Hepatocyte (in vitro differentiated cells): Measurements from ENCODE around the gene JADE1. TPM values are rescaled to one million over a fixed set of nuclear protein-coding genes. Genes with fewer than 3 reads are reported as not detected.

ENCODE experiments used
- DNase-seq: peaks from one replicate; pipeline ENCODE4 v3.0.0-alpha.2; 2016; ENCODE audit warnings: low spot score
- H2AFZ ChIP-seq: fragments of 200-600 bp; sonication (generic); 2 replicates; pipeline ENCODE4 v1.6.0; 2016; ENCODE audit warnings: antibody characterized with exemption, mild to moderate bottlenecking
- H3K27ac ChIP-seq: fragments of 200-600 bp; sonication (generic); 2 replicates; pipeline ENCODE4 v1.5.1; 2016; ENCODE audit warnings: mild to moderate bottlenecking
- H3K27me3 ChIP-seq: fragments of 200-600 bp; sonication (generic); 2 replicates; pipeline ENCODE4 v1.6.1; 2016
- H3K36me3 ChIP-seq: fragments of 200-600 bp; sonication (generic); replicated peaks from 2 replicates; pipeline ENCODE4 v1.5.1; 2016; ENCODE audit warnings: low read depth; ENCODE audit not compliant: insufficient read depth
- H3K4me1 ChIP-seq: fragments of 200-600 bp; sonication (generic); 2 replicates; pipeline ENCODE4 v1.5.1; 2016; ENCODE audit warnings: mild to moderate bottlenecking, moderate library complexity; ENCODE audit not compliant: insufficient read depth
- H3K4me2 ChIP-seq: fragments of 200-600 bp; sonication (generic); 2 replicates; pipeline ENCODE4 v1.6.0; 2016
- H3K4me3 ChIP-seq: fragments of 200-600 bp; sonication (generic); 2 replicates; pipeline ENCODE4 v1.5.1; 2016; ENCODE audit warnings: mild to moderate bottlenecking
- H3K79me2 ChIP-seq: fragments of 200-600 bp; sonication (generic); 2 replicates; pipeline ENCODE4 v1.6.0; 2017; ENCODE audit warnings: mild to moderate bottlenecking
- H3K9me2 ChIP-seq: fragments of 200-600 bp; sonication (generic); replicated peaks from 2 replicates; pipeline ENCODE4 v1.6.0; 2017; ENCODE audit warnings: mild to moderate bottlenecking; ENCODE audit not compliant: insufficient read depth
- H3K9me3 ChIP-seq: fragments of 200-600 bp; sonication (generic); 2 replicates; pipeline ENCODE4 v1.5.1; 2016; ENCODE audit warnings: low read depth, mild to moderate bottlenecking
- H4K20me1 ChIP-seq: fragments of 200-600 bp; sonication (generic); 2 replicates; pipeline ENCODE4 v1.6.0; 2016; ENCODE audit warnings: mild to moderate bottlenecking; ENCODE audit not compliant: insufficient read depth, poor library complexity, severe bottlenecking
- EZH2 ChIP-seq: fragments of 200-600 bp; sonication (generic); IDR thresholded peaks from 2 replicates; pipeline ENCODE4 v1.6.1; 2016; ENCODE audit warnings: antibody characterized with exemption, mild to moderate bottlenecking, borderline replicate concordance
- EZH2phosphoT487 ChIP-seq: fragments of 200-600 bp; sonication (generic); IDR thresholded peaks from one replicate; pipeline ENCODE4 v1.6.1; 2018; ENCODE audit warnings: antibody characterized with exemption, mild to moderate bottlenecking, low read depth, moderate library complexity; ENCODE audit not compliant: unreplicated experiment, severe bottlenecking
- WGBS: methylation state at CpG from one replicate; pipeline ENCODE4 v1.1.6; 2016; ENCODE audit warnings: low lambda C conversion rate; ENCODE audit errors: missing lambda C conversion rate; 5-methylcytosine and 5-hydroxymethylcytosine counted together
- polyA plus RNA-seq: library from polyadenylated mRNA; unstranded; fragments of >200 nt; fragmentation: Nextera tagmentation; extraction: Ambion mirVana; gene quantifications from 2 replicates; pipeline ENCODE4 v1.2.1, GENCODE V29; 2016
- total RNA-seq: library from RNA; depleted of rRNA; stranded (reverse); fragments of >200 nt; gene quantifications from 2 replicates; pipeline ENCODE4 v1.2.3, GENCODE V29; 2014
- TF ChIP-seq, protein P1 (sequence below): fragments of 200-600 bp; sonication (generic); IDR thresholded peaks from 2 replicates; pipeline ENCODE4 v1.5.1; 2016; ENCODE audit warnings: antibody characterized with exemption, mild to moderate bottlenecking; ENCODE audit not compliant: poor library complexity

The JADE1 gene
- total and polyA plus RNA-seq, 2 experiments from 2014 or later, result 21.0 to 27.7 TPM

DNA sequence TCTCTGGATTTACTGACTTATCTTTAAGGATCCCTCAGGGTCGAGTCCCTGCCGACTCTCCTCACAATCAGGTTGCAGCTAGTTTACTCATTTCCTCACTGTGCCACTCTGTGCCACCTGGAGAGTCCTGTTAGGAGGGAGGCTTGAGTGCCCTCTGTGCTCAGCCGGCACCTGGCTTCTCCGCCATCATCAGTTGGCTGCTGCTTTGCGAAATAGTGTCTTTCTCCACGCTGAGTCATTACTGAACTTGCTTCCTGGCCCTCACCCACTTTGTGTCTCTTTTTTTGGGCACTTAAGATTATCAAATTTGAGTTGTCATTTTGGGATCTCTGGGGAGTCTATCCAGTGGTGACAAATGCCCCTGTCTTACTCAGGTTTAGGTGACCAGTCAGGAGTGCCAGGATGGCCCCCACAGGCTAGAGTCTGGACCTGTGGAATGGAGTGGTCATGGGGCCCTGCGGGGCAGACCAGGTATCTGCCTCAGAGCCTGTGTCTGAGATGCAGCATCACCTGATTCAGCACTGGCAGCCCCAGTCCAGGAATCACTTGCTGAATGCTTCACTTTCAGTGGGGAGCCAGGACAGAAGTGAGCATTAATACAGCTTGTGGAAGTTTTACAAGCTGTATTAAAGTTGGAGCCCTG lies 37.7 kb downstream of the JADE1 start:
- TF ChIP-seq, protein P1, sequence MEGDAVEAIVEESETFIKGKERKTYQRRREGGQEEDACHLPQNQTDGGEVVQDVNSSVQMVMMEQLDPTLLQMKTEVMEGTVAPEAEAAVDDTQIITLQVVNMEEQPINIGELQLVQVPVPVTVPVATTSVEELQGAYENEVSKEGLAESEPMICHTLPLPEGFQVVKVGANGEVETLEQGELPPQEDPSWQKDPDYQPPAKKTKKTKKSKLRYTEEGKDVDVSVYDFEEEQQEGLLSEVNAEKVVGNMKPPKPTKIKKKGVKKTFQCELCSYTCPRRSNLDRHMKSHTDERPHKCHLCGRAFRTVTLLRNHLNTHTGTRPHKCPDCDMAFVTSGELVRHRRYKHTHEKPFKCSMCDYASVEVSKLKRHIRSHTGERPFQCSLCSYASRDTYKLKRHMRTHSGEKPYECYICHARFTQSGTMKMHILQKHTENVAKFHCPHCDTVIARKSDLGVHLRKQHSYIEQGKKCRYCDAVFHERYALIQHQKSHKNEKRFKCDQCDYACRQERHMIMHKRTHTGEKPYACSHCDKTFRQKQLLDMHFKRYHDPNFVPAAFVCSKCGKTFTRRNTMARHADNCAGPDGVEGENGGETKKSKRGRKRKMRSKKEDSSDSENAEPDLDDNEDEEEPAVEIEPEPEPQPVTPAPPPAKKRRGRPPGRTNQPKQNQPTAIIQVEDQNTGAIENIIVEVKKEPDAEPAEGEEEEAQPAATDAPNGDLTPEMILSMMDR, result no peak
- TF ChIP-seq EZH2 (no peak), EZH2phosphoT487 (no peak)
- WGBS, result 88% methylated on average over 7 of the region's 7 CpGs
- no peaks in the 10 kb centered on the region for H3K27me3 ChIP-seq
- H3K27ac ChIP-seq, result no peak overlapping the region
- no peaks in the 10 kb centered on the region for H3K9me3 ChIP-seq
- H3K9me2 ChIP-seq, result no peaks in the 10 kb centered on the region
- no peaks in the 10 kb centered on the region for H3K36me3 ChIP-seq
- peaks cover 21% of the 10 kb centered on the region for H3K79me2 ChIP-seq
- H3K4me3 ChIP-seq, result no peak overlapping the region
- H2AFZ ChIP-seq, result no peak overlapping the region
- H4K20me1 ChIP-seq, result peaks cover 6% of the 10 kb centered on the region
- DNase-seq, result no peak
- no peaks in the 10 kb centered on the region for H3K4me1 ChIP-seq
- no peak overlapping the region for H3K4me2 ChIP-seq

DNA sequence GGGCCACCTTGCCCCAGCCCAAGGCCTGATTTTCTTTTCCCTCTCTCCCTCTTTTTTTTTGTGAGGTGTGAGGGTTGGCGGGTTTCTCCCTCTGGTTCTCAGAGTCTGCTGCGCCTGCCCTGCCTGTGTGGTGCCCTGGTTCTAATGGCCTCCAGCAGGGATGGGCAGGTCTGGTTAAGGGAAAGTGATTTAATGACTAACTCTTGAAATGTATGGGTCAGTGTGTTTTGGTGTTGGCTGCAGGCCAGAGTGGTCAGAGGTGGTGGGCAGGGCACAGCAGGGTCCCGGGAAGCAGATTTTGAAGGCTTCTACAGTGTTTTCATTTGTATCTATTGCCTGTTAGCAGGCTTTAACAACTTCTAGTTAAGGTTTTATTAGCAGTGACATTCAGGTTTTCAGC lies 39.0 kb downstream of the JADE1 start:
- Histone ChIP-seq H3K4me3 (no peak overlapping the region), H3K4me2 (no peak overlapping the region), H3K9me2 (no peaks in the 10 kb centered on the region), H3K27ac (no peak overlapping the region), H3K36me3 (no peaks in the 10 kb centered on the region), H3K27me3 (no peaks in the 10 kb centered on the region), H3K79me2 (peaks cover 9% of the 10 kb centered on the region), H3K4me1 (no peaks in the 10 kb centered on the region), H4K20me1 (peaks cover 4% of the 10 kb centered on the region), H3K9me3 (no peaks in the 10 kb centered on the region), H2AFZ (no peak overlapping the region)
- 95% methylated on average over 3 of the region's 3 CpGs for WGBS
- TF ChIP-seq EZH2, result no peak
- no peak for TF ChIP-seq EZH2phosphoT487
- TF ChIP-seq, protein P1, result no peak
- DNase-seq, result no peak

DNA sequence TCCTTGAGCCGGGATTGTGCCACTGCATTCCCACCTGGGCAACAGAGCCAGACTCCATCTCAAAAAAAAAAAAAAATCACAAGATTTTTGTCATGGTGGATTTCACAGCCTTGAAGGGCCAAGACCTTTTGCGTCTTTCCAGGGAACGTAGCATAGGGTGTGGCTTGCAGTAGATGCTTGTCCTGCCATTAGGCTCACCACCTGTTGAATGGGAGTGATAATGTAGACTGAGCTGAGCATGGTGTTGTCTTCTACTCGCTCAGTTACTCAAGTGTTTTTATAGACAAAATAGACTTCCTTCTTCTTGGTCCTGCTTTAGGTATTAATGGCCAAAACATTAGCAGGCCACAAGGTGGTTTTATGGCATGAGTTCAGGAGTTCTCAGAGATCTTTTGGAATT lies 40.8 kb downstream of the JADE1 start:
- Histone ChIP-seq H3K79me2 (peaks cover 2% of the 10 kb centered on the region), H3K4me1 (no peaks in the 10 kb centered on the region), H3K27me3 (no peaks in the 10 kb centered on the region), H3K27ac (no peak overlapping the region), H3K4me3 (no peak overlapping the region), H3K9me3 (no peaks in the 10 kb centered on the region), H2AFZ (no peak overlapping the region), H3K36me3 (peaks cover 5% of the 10 kb centered on the region), H3K9me2 (no peaks in the 10 kb centered on the region), H3K4me2 (no peak overlapping the region), H4K20me1 (no peaks in the 10 kb centered on the region)
- no peak for DNase-seq
- TF ChIP-seq EZH2 (no peak), EZH2phosphoT487 (no peak)
- TF ChIP-seq, protein P1, result no peak
- WGBS, result 93% methylated on average over 4 of the region's 4 CpGs
